Measurements from ENCODE around the gene HERC4.

The HERC4 gene

DNA sequence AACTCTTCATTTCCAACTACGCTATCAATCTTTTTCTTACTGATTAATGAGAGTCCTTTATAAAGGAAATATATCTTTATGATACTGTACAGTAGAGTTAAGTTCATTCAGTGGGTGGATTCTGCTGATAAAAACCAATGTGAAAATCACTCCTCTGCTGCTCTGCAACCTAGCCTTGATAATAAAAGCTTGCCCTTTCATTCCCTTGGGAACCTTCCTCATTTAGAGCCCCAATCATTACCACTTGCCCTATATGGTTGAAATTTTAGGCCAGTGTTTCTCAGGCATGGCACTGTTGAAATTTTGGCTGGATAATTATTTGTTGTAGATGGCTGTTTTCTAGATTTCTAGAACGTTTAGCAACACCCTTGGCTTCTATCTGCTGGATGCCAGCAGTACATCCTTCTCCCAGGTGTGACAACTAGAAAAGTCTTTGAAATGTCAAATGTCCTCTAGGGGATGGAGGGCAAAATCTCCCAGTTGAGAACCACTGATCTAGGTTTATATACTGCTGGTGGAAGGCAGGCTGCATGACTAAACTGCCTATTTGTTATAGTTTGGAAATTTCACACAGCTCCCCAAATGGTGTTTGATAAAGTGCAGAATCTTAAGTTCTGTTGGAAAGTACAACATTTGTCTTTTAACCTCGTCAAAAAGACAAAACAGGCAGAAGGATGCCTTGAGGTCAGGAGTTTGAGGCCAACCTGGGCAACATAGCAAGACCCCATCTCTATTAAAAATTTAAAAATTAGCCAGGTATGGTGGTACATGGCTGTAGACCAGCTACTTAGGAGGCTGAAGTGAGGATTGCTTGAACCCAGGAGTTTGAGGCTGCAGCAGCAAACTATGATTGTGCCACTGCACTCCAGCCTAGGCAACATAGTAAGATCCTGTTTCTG is 199.5 kb downstream of the HERC4 start:
- H3K79me2 ChIP-seq (ENCODE audit: insufficient read depth, low read length) = no peaks in the 10 kb centered on the region

More for the DNA sequence above, 199.5 kb downstream of the HERC4 start:
- H3K27ac ChIP-seq (ENCODE audit: low read depth, low read length, poor library complexity, severe bottlenecking) = no peak overlapping the region
- H3K27me3 ChIP-seq (ENCODE audit: insufficient read depth, low read length) = no peaks in the 10 kb centered on the region
- no peaks in the 10 kb centered on the region for H3K9me2 ChIP-seq (ENCODE audit: low read depth, low read length)
- no peaks in the 10 kb centered on the region for H3K9me3 ChIP-seq (ENCODE audit: low read length)
- H4K20me1 ChIP-seq (ENCODE audit: insufficient read depth, low read length) = no peaks in the 10 kb centered on the region
- no peaks in the 10 kb centered on the region for H3F3A ChIP-seq (ENCODE audit: insufficient read depth, low read length)
- no peaks in the 10 kb centered on the region for H3K36me3 ChIP-seq (ENCODE audit: insufficient read depth, low read length)
- H3K9ac ChIP-seq (ENCODE audit: low read length) = no peak overlapping the region
- no peaks in the 10 kb centered on the region for H3K4me1 ChIP-seq (ENCODE audit: insufficient read depth, low read length, severe bottlenecking)
- no peak overlapping the region for H2AFZ ChIP-seq (ENCODE audit: low read length)
- TF ChIP-seq CTCF (IDR thresholded peaks at IDR 0.05; ENCODE audit: low read length) (no peak), EZH2 (IDR thresholded peaks at IDR 0.05; ENCODE audit: borderline replicate concordance, low read length) (no peak)
- H3K4me2 ChIP-seq (ENCODE audit: low read length) = no peak overlapping the region
- H3K4me3 ChIP-seq (ENCODE audit: low read depth, low read length, poor library complexity, severe bottlenecking) = no peak overlapping the region
